Choroid plexus epithelial cell (primary cell): Measurements from ENCODE around the gene MAGEB3.
"Not testable (repeated sequence)": the region's sequence is repeated elsewhere in the genome, so short reads cannot be mapped to it uniquely, and the experiment has no call there.

Experiments used
- DNase-seq: peaks from one replicate; pipeline ENCODE4 v3.0.0-alpha.2; 2010; ENCODE audit warnings: low read depth
- H3K4me3 ChIP-seq: 2 replicates; pipeline ENCODE4 v1.5.1; 2011; ENCODE audit warnings: low read depth, mild to moderate bottlenecking, control low read depth, low read length, moderate library complexity
- TF ChIP-seq, protein P1 (sequence below): conservative IDR thresholded peaks from 2 replicates; pipeline ENCODE4 v1.5.1; 2011; ENCODE audit warnings: low read depth, mild to moderate bottlenecking, control low read depth, inconsistent platforms, low read length, moderate library complexity

Gene MAGEB3, protein sequence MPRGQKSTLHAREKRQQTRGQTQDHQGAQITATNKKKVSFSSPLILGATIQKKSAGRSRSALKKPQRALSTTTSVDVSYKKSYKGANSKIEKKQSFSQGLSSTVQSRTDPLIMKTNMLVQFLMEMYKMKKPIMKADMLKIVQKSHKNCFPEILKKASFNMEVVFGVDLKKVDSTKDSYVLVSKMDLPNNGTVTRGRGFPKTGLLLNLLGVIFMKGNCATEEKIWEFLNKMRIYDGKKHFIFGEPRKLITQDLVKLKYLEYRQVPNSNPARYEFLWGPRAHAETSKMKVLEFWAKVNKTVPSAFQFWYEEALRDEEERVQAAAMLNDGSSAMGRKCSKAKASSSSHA

GRCh38 chrX:30230395-30230794, at the start of gene MAGEB3:
TSS of gene MAGEB3 (plus strand) at chrX:30230657. CDS start at chrX:30235925, 5,268 bp downstream.
- DNase-seq: no peak
- no peak within 1 kb of the TSS for H3K4me3 ChIP-seq
- TF ChIP-seq, protein P1, sequence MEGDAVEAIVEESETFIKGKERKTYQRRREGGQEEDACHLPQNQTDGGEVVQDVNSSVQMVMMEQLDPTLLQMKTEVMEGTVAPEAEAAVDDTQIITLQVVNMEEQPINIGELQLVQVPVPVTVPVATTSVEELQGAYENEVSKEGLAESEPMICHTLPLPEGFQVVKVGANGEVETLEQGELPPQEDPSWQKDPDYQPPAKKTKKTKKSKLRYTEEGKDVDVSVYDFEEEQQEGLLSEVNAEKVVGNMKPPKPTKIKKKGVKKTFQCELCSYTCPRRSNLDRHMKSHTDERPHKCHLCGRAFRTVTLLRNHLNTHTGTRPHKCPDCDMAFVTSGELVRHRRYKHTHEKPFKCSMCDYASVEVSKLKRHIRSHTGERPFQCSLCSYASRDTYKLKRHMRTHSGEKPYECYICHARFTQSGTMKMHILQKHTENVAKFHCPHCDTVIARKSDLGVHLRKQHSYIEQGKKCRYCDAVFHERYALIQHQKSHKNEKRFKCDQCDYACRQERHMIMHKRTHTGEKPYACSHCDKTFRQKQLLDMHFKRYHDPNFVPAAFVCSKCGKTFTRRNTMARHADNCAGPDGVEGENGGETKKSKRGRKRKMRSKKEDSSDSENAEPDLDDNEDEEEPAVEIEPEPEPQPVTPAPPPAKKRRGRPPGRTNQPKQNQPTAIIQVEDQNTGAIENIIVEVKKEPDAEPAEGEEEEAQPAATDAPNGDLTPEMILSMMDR: no peak

DNA sequence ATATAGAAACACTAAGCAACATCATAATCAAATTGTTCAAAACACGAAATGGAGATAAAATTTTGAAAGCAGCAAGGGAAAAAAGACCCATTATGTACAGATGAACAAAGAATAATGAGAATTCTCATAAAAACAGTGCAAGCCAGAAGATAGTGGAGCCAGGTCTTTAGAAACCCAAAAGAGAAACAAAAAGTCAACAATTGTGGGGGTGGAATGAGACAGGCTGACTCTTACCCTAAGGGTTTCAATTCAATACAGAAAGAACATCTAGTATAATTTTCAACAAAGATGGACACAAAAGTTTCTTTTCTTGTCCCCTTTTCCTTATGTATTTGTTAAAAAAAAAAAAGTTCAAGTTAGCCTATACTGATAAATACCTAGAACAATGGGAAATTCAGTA, 49.1 kb upstream of the MAGEB3 start:
- DNase-seq: no peak

GRCh38 chrX:30183554-30183953, 46.9 kb upstream of the MAGEB3 start:
- no peak for DNase-seq
- TF ChIP-seq, protein P1: no peak
- no peak overlapping the region for H3K4me3 ChIP-seq

More for the DNA sequence above, 49.1 kb upstream of the MAGEB3 start:
- H3K4me3 ChIP-seq: no peak overlapping the region
- TF ChIP-seq, protein P1: no peak

DNA sequence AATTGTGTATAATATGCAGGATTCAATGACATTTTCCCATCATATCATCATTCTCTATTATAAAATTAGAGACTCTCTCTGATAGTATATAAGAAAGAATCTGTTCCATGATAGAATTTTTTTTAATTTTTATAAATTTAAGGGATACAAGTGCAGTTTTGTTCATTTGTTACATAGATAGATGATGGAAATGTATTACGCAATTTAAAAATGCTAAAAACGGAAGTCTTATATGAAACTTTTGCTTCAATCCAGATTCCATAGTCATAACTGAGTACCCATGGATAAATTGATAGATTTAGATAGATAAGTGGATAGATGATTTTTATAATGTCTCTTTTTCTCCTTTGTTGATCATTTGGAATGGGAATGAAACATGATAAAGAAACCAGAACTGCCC, 40.0 kb upstream of the MAGEB3 start:
- no peak for DNase-seq
- no peak overlapping the region for H3K4me3 ChIP-seq

GRCh38 chrX:30193910-30194309, 36.5 kb upstream of the MAGEB3 start:
- DNase-seq, H3K4me3 ChIP-seq: not testable (repeated sequence)

More for the DNA sequence above, 40.0 kb upstream of the MAGEB3 start:
- TF ChIP-seq, protein P1: no peak

DNA sequence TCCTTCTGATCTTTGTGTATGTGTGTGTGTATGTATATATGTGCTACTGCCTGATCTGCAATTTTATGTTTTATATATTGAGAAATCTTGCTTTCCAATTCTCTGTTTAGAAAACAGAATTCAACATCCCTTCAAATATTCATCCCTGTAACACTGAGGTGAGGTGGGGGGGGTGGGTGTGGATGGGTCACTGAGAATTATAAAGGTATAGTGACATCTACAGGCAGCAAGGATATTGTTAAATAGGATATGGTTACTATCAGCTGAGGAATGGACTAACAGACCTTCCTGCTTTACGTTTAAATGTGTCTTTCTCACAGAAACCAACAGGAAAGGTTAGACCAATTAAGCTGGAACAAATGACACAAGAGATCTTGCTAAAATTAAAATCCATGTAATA, 34.1 kb upstream of the MAGEB3 start:
- H3K4me3 ChIP-seq: no peak overlapping the region
- TF ChIP-seq, protein P1: peak; percentile 36
- DNase-seq: peak; percentile 33

DNA sequence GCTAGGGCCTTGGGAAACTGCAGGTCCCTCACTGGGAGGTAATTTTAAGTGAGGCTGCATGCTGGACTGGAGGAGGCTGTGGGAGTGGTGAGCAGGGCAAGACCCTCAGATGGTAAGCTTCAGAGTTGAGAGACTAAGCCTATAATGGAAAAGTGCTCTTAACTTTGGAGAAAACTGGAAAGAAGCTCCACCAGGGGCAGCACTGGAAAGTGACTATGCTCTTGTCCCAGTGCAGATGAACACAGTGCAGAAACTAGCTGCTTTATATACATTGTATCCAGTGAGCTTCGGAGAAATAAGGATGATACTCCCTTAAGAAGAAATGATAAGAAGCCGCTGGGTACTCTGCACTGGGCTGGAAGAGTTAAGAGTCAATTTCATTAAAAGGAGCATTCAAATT, 18.3 kb upstream of the MAGEB3 start:
- H3K4me3 ChIP-seq: no peak overlapping the region
- TF ChIP-seq, protein P1: peak; percentile 21
- no peak for DNase-seq
